ENCODE results near the gene NUBP1.
"Not testable (repeated sequence)": the region's sequence is repeated elsewhere in the genome, so short reads cannot be mapped to it uniquely, and the experiment has no call there.

DNA sequence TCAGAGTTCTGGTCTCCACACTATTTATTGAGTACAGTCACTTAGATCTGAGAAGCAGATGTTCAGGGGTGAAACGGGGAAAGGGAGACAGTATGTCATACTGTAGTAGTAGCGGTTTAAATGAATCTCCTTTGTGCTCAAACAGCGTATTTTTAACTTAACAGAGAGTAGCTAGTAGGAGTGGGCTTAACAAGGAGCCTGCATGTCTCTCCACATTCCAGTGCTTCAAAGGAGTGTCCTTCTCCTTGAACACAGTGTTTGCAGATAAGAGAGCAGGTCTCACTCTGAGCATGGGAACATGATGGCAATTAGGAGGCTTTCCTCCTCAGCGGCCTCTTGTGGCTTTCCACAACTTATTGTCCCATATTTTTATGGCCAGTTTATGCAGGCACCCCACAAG lies 45.0 kb downstream of the NUBP1 start:
- TF ChIP-seq, protein P1, sequence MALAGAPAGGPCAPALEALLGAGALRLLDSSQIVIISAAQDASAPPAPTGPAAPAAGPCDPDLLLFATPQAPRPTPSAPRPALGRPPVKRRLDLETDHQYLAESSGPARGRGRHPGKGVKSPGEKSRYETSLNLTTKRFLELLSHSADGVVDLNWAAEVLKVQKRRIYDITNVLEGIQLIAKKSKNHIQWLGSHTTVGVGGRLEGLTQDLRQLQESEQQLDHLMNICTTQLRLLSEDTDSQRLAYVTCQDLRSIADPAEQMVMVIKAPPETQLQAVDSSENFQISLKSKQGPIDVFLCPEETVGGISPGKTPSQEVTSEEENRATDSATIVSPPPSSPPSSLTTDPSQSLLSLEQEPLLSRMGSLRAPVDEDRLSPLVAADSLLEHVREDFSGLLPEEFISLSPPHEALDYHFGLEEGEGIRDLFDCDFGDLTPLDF (CRISPR knock-in tag; IDR thresholded peaks at IDR 0.05), result not testable (repeated sequence)
- not testable (repeated sequence) for TF ChIP-seq ESRRA (CRISPR knock-in tag; IDR thresholded peaks at IDR 0.05; ENCODE audit: borderline replicate concordance); NR1H2 (CRISPR knock-in tag; IDR thresholded peaks at IDR 0.05); ZNF317 (CRISPR knock-in tag; IDR thresholded peaks at IDR 0.05; ENCODE audit: borderline replicate concordance, low read depth); CBFB (CRISPR knock-in tag; IDR thresholded peaks at IDR 0.05; ENCODE audit: low read depth); TEAD4 (CRISPR knock-in tag; IDR thresholded peaks at IDR 0.05); KAT7 (CRISPR knock-in tag; IDR thresholded peaks at IDR 0.05; ENCODE audit: borderline replicate concordance)
- TF ChIP-seq, protein P2, sequence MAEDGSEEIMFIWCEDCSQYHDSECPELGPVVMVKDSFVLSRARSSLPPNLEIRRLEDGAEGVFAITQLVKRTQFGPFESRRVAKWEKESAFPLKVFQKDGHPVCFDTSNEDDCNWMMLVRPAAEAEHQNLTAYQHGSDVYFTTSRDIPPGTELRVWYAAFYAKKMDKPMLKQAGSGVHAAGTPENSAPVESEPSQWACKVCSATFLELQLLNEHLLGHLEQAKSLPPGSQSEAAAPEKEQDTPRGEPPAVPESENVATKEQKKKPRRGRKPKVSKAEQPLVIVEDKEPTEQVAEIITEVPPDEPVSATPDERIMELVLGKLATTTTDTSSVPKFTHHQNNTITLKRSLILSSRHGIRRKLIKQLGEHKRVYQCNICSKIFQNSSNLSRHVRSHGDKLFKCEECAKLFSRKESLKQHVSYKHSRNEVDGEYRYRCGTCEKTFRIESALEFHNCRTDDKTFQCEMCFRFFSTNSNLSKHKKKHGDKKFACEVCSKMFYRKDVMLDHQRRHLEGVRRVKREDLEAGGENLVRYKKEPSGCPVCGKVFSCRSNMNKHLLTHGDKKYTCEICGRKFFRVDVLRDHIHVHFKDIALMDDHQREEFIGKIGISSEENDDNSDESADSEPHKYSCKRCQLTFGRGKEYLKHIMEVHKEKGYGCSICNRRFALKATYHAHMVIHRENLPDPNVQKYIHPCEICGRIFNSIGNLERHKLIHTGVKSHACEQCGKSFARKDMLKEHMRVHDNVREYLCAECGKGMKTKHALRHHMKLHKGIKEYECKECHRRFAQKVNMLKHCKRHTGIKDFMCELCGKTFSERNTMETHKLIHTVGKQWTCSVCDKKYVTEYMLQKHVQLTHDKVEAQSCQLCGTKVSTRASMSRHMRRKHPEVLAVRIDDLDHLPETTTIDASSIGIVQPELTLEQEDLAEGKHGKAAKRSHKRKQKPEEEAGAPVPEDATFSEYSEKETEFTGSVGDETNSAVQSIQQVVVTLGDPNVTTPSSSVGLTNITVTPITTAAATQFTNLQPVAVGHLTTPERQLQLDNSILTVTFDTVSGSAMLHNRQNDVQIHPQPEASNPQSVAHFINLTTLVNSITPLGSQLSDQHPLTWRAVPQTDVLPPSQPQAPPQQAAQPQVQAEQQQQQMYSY (CRISPR knock-in tag; IDR thresholded peaks at IDR 0.05), result not testable (repeated sequence)
- TF ChIP-seq, protein P3, sequence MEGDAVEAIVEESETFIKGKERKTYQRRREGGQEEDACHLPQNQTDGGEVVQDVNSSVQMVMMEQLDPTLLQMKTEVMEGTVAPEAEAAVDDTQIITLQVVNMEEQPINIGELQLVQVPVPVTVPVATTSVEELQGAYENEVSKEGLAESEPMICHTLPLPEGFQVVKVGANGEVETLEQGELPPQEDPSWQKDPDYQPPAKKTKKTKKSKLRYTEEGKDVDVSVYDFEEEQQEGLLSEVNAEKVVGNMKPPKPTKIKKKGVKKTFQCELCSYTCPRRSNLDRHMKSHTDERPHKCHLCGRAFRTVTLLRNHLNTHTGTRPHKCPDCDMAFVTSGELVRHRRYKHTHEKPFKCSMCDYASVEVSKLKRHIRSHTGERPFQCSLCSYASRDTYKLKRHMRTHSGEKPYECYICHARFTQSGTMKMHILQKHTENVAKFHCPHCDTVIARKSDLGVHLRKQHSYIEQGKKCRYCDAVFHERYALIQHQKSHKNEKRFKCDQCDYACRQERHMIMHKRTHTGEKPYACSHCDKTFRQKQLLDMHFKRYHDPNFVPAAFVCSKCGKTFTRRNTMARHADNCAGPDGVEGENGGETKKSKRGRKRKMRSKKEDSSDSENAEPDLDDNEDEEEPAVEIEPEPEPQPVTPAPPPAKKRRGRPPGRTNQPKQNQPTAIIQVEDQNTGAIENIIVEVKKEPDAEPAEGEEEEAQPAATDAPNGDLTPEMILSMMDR (IDR thresholded peaks at IDR 0.05), result not testable (repeated sequence)
- TF ChIP-seq, protein P4, sequence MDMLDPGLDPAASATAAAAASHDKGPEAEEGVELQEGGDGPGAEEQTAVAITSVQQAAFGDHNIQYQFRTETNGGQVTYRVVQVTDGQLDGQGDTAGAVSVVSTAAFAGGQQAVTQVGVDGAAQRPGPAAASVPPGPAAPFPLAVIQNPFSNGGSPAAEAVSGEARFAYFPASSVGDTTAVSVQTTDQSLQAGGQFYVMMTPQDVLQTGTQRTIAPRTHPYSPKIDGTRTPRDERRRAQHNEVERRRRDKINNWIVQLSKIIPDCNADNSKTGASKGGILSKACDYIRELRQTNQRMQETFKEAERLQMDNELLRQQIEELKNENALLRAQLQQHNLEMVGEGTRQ (CRISPR knock-in tag; IDR thresholded peaks at IDR 0.05), result not testable (repeated sequence)
